Caco-2 (cell line): ENCODE results near the gene TNFAIP8. TPM values are rescaled to one million over a fixed set of nuclear protein-coding genes. Genes with fewer than 3 reads are reported as not detected.

Source experiments
- BruUV-seq: library from RNA; stranded (reverse); fragments of 400-500 nt; replicated peaks from 2 replicates; lab custom pipeline; 2021; lab: Mats Ljungman, UMichigan
- CTCF ChIA-PET: fragments of 300-600 bp; sonication (Branson Sonifier 250); formaldehyde crosslinking; loops from one replicate; lab custom pipeline; 2022; ENCODE audit warnings: antibody characterized with exemption; lab: Charles Lee
- POLR2A ChIA-PET: fragments of 300-600 bp; sonication (Branson Sonifier 250); formaldehyde crosslinking; loops from one replicate; lab custom pipeline; 2022; ENCODE audit warnings: antibody characterized with exemption; lab: Charles Lee
- DNase-seq, 2 experiments: peaks; one replicate each; pipeline versions ENCODE4 v3.0.0 to v3.0.0-alpha.2; 2020 to 2022
- H3K27me3 ChIP-seq: replicated peaks from 2 replicates; pipeline ENCODE4 v1.6.0; 2011; ENCODE audit warnings: low read length; ENCODE audit not compliant: control insufficient read depth, insufficient read depth
- H3K36me3 ChIP-seq: 2 replicates; pipeline ENCODE4 v1.5.1; 2011; ENCODE audit warnings: low read length; ENCODE audit not compliant: control insufficient read depth, insufficient read depth
- H3K4me1 ChIP-seq: fragments of 250-450 bp; sonication (Bioruptor Pico); 2 replicates; pipeline ENCODE4 v1.5.1; 2020; ENCODE audit warnings: mild to moderate bottlenecking
- H3K4me3 ChIP-seq: 2 replicates; pipeline ENCODE4 v1.5.1; 2011; ENCODE audit warnings: low read depth, mild to moderate bottlenecking, control low read depth, low read length
- H3K9me3 ChIP-seq: fragments of 250-450 bp; sonication (Bioruptor Pico); 2 replicates; pipeline ENCODE4 v1.5.1; 2020; ENCODE audit warnings: mild to moderate bottlenecking, moderate library complexity
- H3K27ac Mint-ChIP-seq: one replicate; pipeline ENCODE4 v1.8.0; 2022; ENCODE audit warnings: mixed read lengths; ENCODE audit not compliant: unreplicated experiment
- H3K27me3 Mint-ChIP-seq: one replicate; pipeline ENCODE4 v1.8.0; 2022; ENCODE audit warnings: mixed read lengths; ENCODE audit not compliant: insufficient read depth, unreplicated experiment
- H3K36me3 Mint-ChIP-seq: one replicate; pipeline ENCODE4 v1.8.0; 2022; ENCODE audit warnings: mild to moderate bottlenecking, mixed read lengths; ENCODE audit not compliant: insufficient read depth, unreplicated experiment
- H3K4me1 Mint-ChIP-seq: one replicate; pipeline ENCODE4 v1.8.0; 2022; ENCODE audit warnings: low read depth, mixed read lengths; ENCODE audit not compliant: unreplicated experiment
- H3K4me3 Mint-ChIP-seq: one replicate; pipeline ENCODE4 v1.8.0; 2022; ENCODE audit warnings: mild to moderate bottlenecking, moderate library complexity, mixed read lengths; ENCODE audit not compliant: unreplicated experiment
- H3K9me3 Mint-ChIP-seq: one replicate; pipeline ENCODE4 v1.8.0; 2022; ENCODE audit warnings: mixed read lengths; ENCODE audit not compliant: unreplicated experiment
- CTCF ChIP-seq, 2 experiments: fragments of 200-600 bp in 1 of 2; IDR thresholded peaks; 1 replicate in 1 of 2; 2 replicates in 1 of 2; pipeline versions ENCODE4 v1.5.1 to v1.8.0; 2011 to 2022; ENCODE audit warnings: antibody characterized with exemption in 1 of 2, control low read depth in 1 of 2, inconsistent platforms in 1 of 2, low read depth in 1 of 2, low read length in 1 of 2, mild to moderate bottlenecking in 1 of 2, moderate library complexity in 1 of 2; ENCODE audit not compliant: insufficient read depth in 1 of 2, severe bottlenecking in 1 of 2, unreplicated experiment in 1 of 2
- intact Hi-C: fragments of 100-400 bp; cut with micrococcal nuclease; formaldehyde crosslinking; loops from one replicate; pipeline ENCODE4 v1.10.0; 2022; ENCODE audit not compliant: unreplicated experiment
- total RNA-seq: library from RNA; stranded (reverse); gene quantifications from 2 replicates; pipeline ENCODE4 v1.2.3, GENCODE V29; 2022

TNFAIP8 gene
- total RNA-seq, 1 experiment from 2014 or later: 7.4 TPM

GRCh38 chr5:119340597-119341218 lies 15.1 kb upstream of the TNFAIP8 start:
- Mint-ChIP-seq H3K4me3 (no peak overlapping the region), H3K4me1 (peaks cover 8% of the 10 kb centered on the region), H3K27ac (no peak overlapping the region), H3K36me3 (no peaks in the 10 kb centered on the region), H3K9me3 (no peaks in the 10 kb centered on the region), H3K27me3 (no peaks in the 10 kb centered on the region)
- no TSS peak for BruUV-seq
- H3K9me3 ChIP-seq: no peaks in the 10 kb centered on the region
- no peak overlapping the region for H3K4me3 ChIP-seq
- TF ChIP-seq CTCF (IDR thresholded peaks at IDR 0.05; ENCODE audit: insufficient read depth in 1 of 2, low read depth in 1 of 2, low read length in 1 of 2, severe bottlenecking in 1 of 2, unreplicated experiment in 1 of 2): no peak
- no peak for DNase-seq
- CTCF ChIA-PET: no interaction called here
- intact Hi-C loops: loop anchor here (10.0 kb wide), 1 partner anchor 404 kb away; no protein-coding TSS in a partner anchor
- H3K4me1 ChIP-seq: peaks cover 7% of the 10 kb centered on the region
- POLR2A ChIA-PET: no interaction called here
- no peaks in the 10 kb centered on the region for H3K36me3 ChIP-seq
- H3K27me3 ChIP-seq: no peaks in the 10 kb centered on the region

GRCh38 chr5:119341452-119342349 lies 14.1 kb upstream of the TNFAIP8 start:
- H3K4me3 ChIP-seq: no peak overlapping the region
- TF ChIP-seq CTCF (IDR thresholded peaks at IDR 0.05; ENCODE audit: insufficient read depth in 1 of 2, low read depth in 1 of 2, low read length in 1 of 2, severe bottlenecking in 1 of 2, unreplicated experiment in 1 of 2): no peak
- no peaks in the 10 kb centered on the region for H3K9me3 ChIP-seq
- no TSS peak for BruUV-seq
- H3K4me3 Mint-ChIP-seq: no peak overlapping the region
- CTCF ChIA-PET: no interaction called here
- H3K36me3 Mint-ChIP-seq: no peaks in the 10 kb centered on the region
- intact Hi-C loops: loop anchor here (10.0 kb wide), 1 partner anchor 403 kb away; no protein-coding TSS in a partner anchor
- no peaks in the 10 kb centered on the region for H3K36me3 ChIP-seq
- H3K27me3 Mint-ChIP-seq: no peaks in the 10 kb centered on the region
- peaks cover 8% of the 10 kb centered on the region for H3K4me1 Mint-ChIP-seq
- H3K27me3 ChIP-seq: no peaks in the 10 kb centered on the region
- POLR2A ChIA-PET: no interaction called here
- H3K27ac Mint-ChIP-seq: no peak overlapping the region
- DNase-seq: no peak
- peaks cover 7% of the 10 kb centered on the region for H3K4me1 ChIP-seq
- no peaks in the 10 kb centered on the region for H3K9me3 Mint-ChIP-seq

- no peak for TF ChIP-seq CTCF (IDR thresholded peaks at IDR 0.05; ENCODE audit: insufficient read depth in 1 of 2, low read depth in 1 of 2, low read length in 1 of 2, severe bottlenecking in 1 of 2, unreplicated experiment in 1 of 2)
- Histone ChIP-seq H3K4me3 (no peak overlapping the region), H3K36me3 (no peaks in the 10 kb centered on the region), H3K9me3 (no peaks in the 10 kb centered on the region), H3K4me1 (peaks cover 7% of the 10 kb centered on the region), H3K27me3 (no peaks in the 10 kb centered on the region)
- CTCF ChIA-PET: no interaction called here
- BruUV-seq: no TSS peak
- intact Hi-C loops: loop anchor here (10.0 kb wide), 1 partner anchor 402 kb away; no protein-coding TSS in a partner anchor
- POLR2A ChIA-PET: no interaction called here
- Mint-ChIP-seq H3K27ac (no peak overlapping the region), H3K4me3 (no peak overlapping the region), H3K36me3 (no peaks in the 10 kb centered on the region), H3K27me3 (no peaks in the 10 kb centered on the region), H3K9me3 (no peaks in the 10 kb centered on the region), H3K4me1 (peaks cover 8% of the 10 kb centered on the region)
- no peak for DNase-seq
These were observed 13.4 kb upstream of the TNFAIP8 start for GRCh38 chr5:119342406-119342805.
